ENCODE results near the gene TAF4B. TPM values are rescaled to one million over a fixed set of nuclear protein-coding genes. Genes with fewer than 3 reads are reported as not detected.
A peak's percentile ranks its signal among the peaks of the same experiment; 100 is the strongest.

TAF4B gene
- total and polyA plus RNA-seq, 5 donors from 2014 or later = 1.6 to 5.6 (median 4.6) TPM

- no peak overlapping the region for H3K27ac ChIP-seq (ENCODE audit: insufficient read depth, low read length, poor library complexity, severe bottlenecking)
- no peak overlapping the region for H3K4me3 Mint-ChIP-seq
- H3K27me3 Mint-ChIP-seq = no peaks in the 10 kb centered on the region
- no peaks in the 10 kb centered on the region for H3K27me3 ChIP-seq (ENCODE audit: control insufficient read depth, insufficient read depth, low read length)
- H3K36me3 ChIP-seq (ENCODE audit: control insufficient read depth, insufficient read depth, low read length) = no peaks in the 10 kb centered on the region
- H3K27ac Mint-ChIP-seq = no peak overlapping the region
- H3K36me3 Mint-ChIP-seq = peaks cover 17% of the 10 kb centered on the region
- H3K4me1 Mint-ChIP-seq = peaks cover 0 to 2% (median 1%) of the 10 kb centered on the region in 4 donors
- no peaks in the 10 kb centered on the region for H3K4me1 ChIP-seq (ENCODE audit: control insufficient read depth, insufficient read depth, low read length, poor library complexity, severe bottlenecking)
- no peak overlapping the region for H3K4me3 ChIP-seq (ENCODE audit: low read depth, low read length)
- no peaks in the 10 kb centered on the region for H3K9me3 Mint-ChIP-seq
- DNase-seq = no peak
- H3K9me3 ChIP-seq (ENCODE audit: control insufficient read depth in 2 of 2, low read length in 2 of 2) = no peaks in the 10 kb centered on the region
- ATAC-seq (ENCODE audit: low read depth in 2 of 2) = no peak
Observed at GRCh38 chr18:26335571-26336487, 109.6 kb downstream of the TAF4B start.

GRCh38 chr18:26336572-26336971 is 110.3 kb downstream of the TAF4B start:
- H3K27ac ChIP-seq (ENCODE audit: insufficient read depth, low read length, poor library complexity, severe bottlenecking) = no peak overlapping the region
- H3K36me3 ChIP-seq (ENCODE audit: control insufficient read depth, insufficient read depth, low read length) = no peaks in the 10 kb centered on the region
- no peak overlapping the region for H3K4me3 ChIP-seq (ENCODE audit: low read depth, low read length)
- no peaks in the 10 kb centered on the region for H3K9me3 ChIP-seq (ENCODE audit: control insufficient read depth in 2 of 2, low read length in 2 of 2)
- Mint-ChIP-seq H3K4me1 (peaks cover 0 to 2% (median 1%) of the 10 kb centered on the region in 4 donors), H3K36me3 (peaks cover 21% of the 10 kb centered on the region), H3K27ac (no peak overlapping the region), H3K27me3 (no peaks in the 10 kb centered on the region), H3K4me3 (no peak overlapping the region), H3K9me3 (peaks cover 0 to 4% (median 0%) of the 10 kb centered on the region in 7 donors)
- no peaks in the 10 kb centered on the region for H3K4me1 ChIP-seq (ENCODE audit: control insufficient read depth, insufficient read depth, low read length, poor library complexity, severe bottlenecking)
- H3K27me3 ChIP-seq (ENCODE audit: control insufficient read depth, insufficient read depth, low read length) = no peaks in the 10 kb centered on the region
- no peak for DNase-seq
- ATAC-seq (ENCODE audit: low read depth in 2 of 2) = no peak

GRCh38 chr18:26342646-26343045 is 116.4 kb downstream of the TAF4B start:
- H3K9me3 ChIP-seq (ENCODE audit: control insufficient read depth in 2 of 2, low read length in 2 of 2) = peaks cover 4 to 12% of the 10 kb centered on the region in 2 experiments
- no peaks in the 10 kb centered on the region for H3K4me1 ChIP-seq (ENCODE audit: control insufficient read depth, insufficient read depth, low read length, poor library complexity, severe bottlenecking)
- no peak overlapping the region for H3K27ac Mint-ChIP-seq
- peaks cover 4% of the 10 kb centered on the region for H3K36me3 ChIP-seq (ENCODE audit: control insufficient read depth, insufficient read depth, low read length)
- no peaks in the 10 kb centered on the region for H3K27me3 ChIP-seq (ENCODE audit: control insufficient read depth, insufficient read depth, low read length)
- H3K27ac ChIP-seq (ENCODE audit: insufficient read depth, low read length, poor library complexity, severe bottlenecking) = no peak overlapping the region
- H3K4me3 ChIP-seq (ENCODE audit: low read depth, low read length) = no peak overlapping the region
- H3K27me3 Mint-ChIP-seq = no peaks in the 10 kb centered on the region
- DNase-seq (no peak), ATAC-seq (ENCODE audit: low read depth in 2 of 2) (no peak)
- no peaks in the 10 kb centered on the region for H3K4me1 Mint-ChIP-seq
- H3K36me3 Mint-ChIP-seq = peaks cover 37% of the 10 kb centered on the region
- no peak overlapping the region for H3K4me3 Mint-ChIP-seq
- H3K9me3 Mint-ChIP-seq = peaks cover 0 to 33% (median 10%) of the 10 kb centered on the region in 7 donors

GRCh38 chr18:26350961-26351360 is 124.7 kb downstream of the TAF4B start:
- Histone ChIP-seq H3K4me1 (ENCODE audit: control insufficient read depth, insufficient read depth, low read length, poor library complexity, severe bottlenecking) (no peaks in the 10 kb centered on the region), H3K36me3 (ENCODE audit: control insufficient read depth, insufficient read depth, low read length) (no peaks in the 10 kb centered on the region), H3K27ac (ENCODE audit: insufficient read depth, low read length, poor library complexity, severe bottlenecking) (no peak overlapping the region), H3K9me3 (ENCODE audit: control insufficient read depth in 2 of 2, low read length in 2 of 2) (peaks cover 4 to 9% of the 10 kb centered on the region in 2 experiments), H3K4me3 (ENCODE audit: low read depth, low read length) (no peak overlapping the region), H3K27me3 (ENCODE audit: control insufficient read depth, insufficient read depth, low read length) (no peaks in the 10 kb centered on the region)
- ATAC-seq (ENCODE audit: low read depth in 2 of 2) = no peak
- H3K27me3 Mint-ChIP-seq = no peaks in the 10 kb centered on the region
- peaks cover 0 to 5% (median 1%) of the 10 kb centered on the region in 4 donors for H3K4me1 Mint-ChIP-seq
- H3K4me3 Mint-ChIP-seq = no peak overlapping the region
- DNase-seq = no peak
- peaks cover 0 to 36% (median 10%) of the 10 kb centered on the region in 7 donors for H3K9me3 Mint-ChIP-seq
- peaks cover 5% of the 10 kb centered on the region for H3K36me3 Mint-ChIP-seq
- no peak overlapping the region for H3K27ac Mint-ChIP-seq

- no peaks in the 10 kb centered on the region for H3K9me3 Mint-ChIP-seq
- H3K4me3 ChIP-seq (ENCODE audit: low read depth, low read length) = no peak overlapping the region
- no peaks in the 10 kb centered on the region for H3K4me1 ChIP-seq (ENCODE audit: control insufficient read depth, insufficient read depth, low read length, poor library complexity, severe bottlenecking)
- H3K9me3 ChIP-seq (ENCODE audit: control insufficient read depth in 2 of 2, low read length in 2 of 2) = no peaks in the 10 kb centered on the region
- no peaks in the 10 kb centered on the region for H3K27me3 ChIP-seq (ENCODE audit: control insufficient read depth, insufficient read depth, low read length)
- H3K27me3 Mint-ChIP-seq = no peaks in the 10 kb centered on the region
- H3K4me1 Mint-ChIP-seq = peaks cover 0 to 3% (median 0%) of the 10 kb centered on the region in 4 donors
- no peaks in the 10 kb centered on the region for H3K36me3 ChIP-seq (ENCODE audit: control insufficient read depth, insufficient read depth, low read length)
- DNase-seq = no peak
- H3K36me3 Mint-ChIP-seq = peaks cover 14% of the 10 kb centered on the region
- H3K27ac Mint-ChIP-seq = peak overlapping the region in 1 of 3 donors; percentile 56
- H3K27ac ChIP-seq (ENCODE audit: insufficient read depth, low read length, poor library complexity, severe bottlenecking) = no peak overlapping the region
- no peak for ATAC-seq (ENCODE audit: low read depth in 2 of 2)
- H3K4me3 Mint-ChIP-seq = no peak overlapping the region
Observed at GRCh38 chr18:26356045-26356785, 130.0 kb downstream of the TAF4B start.

- H3K27ac ChIP-seq (ENCODE audit: insufficient read depth, low read length, poor library complexity, severe bottlenecking) = no peak overlapping the region
- no peak overlapping the region for H3K4me3 ChIP-seq (ENCODE audit: low read depth, low read length)
- H3K4me1 ChIP-seq (ENCODE audit: control insufficient read depth, insufficient read depth, low read length, poor library complexity, severe bottlenecking) = no peaks in the 10 kb centered on the region
- H3K4me1 Mint-ChIP-seq = peaks cover 0 to 4% (median 0%) of the 10 kb centered on the region in 4 donors
- H3K9me3 ChIP-seq (ENCODE audit: control insufficient read depth in 2 of 2, low read length in 2 of 2) = no peaks in the 10 kb centered on the region
- no peak overlapping the region for H3K4me3 Mint-ChIP-seq
- H3K36me3 Mint-ChIP-seq = peaks cover 14% of the 10 kb centered on the region
- H3K9me3 Mint-ChIP-seq = no peaks in the 10 kb centered on the region
- DNase-seq (no peak), ATAC-seq (ENCODE audit: low read depth in 2 of 2) (no peak)
- H3K27me3 ChIP-seq (ENCODE audit: control insufficient read depth, insufficient read depth, low read length) = no peaks in the 10 kb centered on the region
- H3K36me3 ChIP-seq (ENCODE audit: control insufficient read depth, insufficient read depth, low read length) = no peaks in the 10 kb centered on the region
- H3K27ac Mint-ChIP-seq = no peak overlapping the region
- no peaks in the 10 kb centered on the region for H3K27me3 Mint-ChIP-seq
Observed at GRCh38 chr18:26357960-26358359, 131.7 kb downstream of the TAF4B start.

- peaks cover 29% of the 10 kb centered on the region for H3K36me3 Mint-ChIP-seq
- Histone ChIP-seq H3K36me3 (ENCODE audit: control insufficient read depth, insufficient read depth, low read length) (no peaks in the 10 kb centered on the region), H3K27ac (ENCODE audit: insufficient read depth, low read length, poor library complexity, severe bottlenecking) (no peak overlapping the region), H3K4me3 (ENCODE audit: low read depth, low read length) (no peak overlapping the region), H3K9me3 (ENCODE audit: control insufficient read depth in 2 of 2, low read length in 2 of 2) (no peaks in the 10 kb centered on the region), H3K27me3 (ENCODE audit: control insufficient read depth, insufficient read depth, low read length) (no peaks in the 10 kb centered on the region), H3K4me1 (ENCODE audit: control insufficient read depth, insufficient read depth, low read length, poor library complexity, severe bottlenecking) (no peaks in the 10 kb centered on the region)
- ATAC-seq (ENCODE audit: low read depth in 2 of 2) = no peak
- no peak overlapping the region for H3K27ac Mint-ChIP-seq
- no peak overlapping the region for H3K4me3 Mint-ChIP-seq
- no peak for DNase-seq
- peaks cover 0 to 1% (median 0%) of the 10 kb centered on the region in 4 donors for H3K4me1 Mint-ChIP-seq
- H3K9me3 Mint-ChIP-seq = peaks cover 0 to under 1% (median 0%) of the 10 kb centered on the region in 7 donors
- no peaks in the 10 kb centered on the region for H3K27me3 Mint-ChIP-seq
Observed at GRCh38 chr18:26362021-26362420, 135.8 kb downstream of the TAF4B start.
